ENCODE measurements around the gene EIF3B. TPM values are rescaled to one million over a fixed set of nuclear protein-coding genes. Genes with fewer than 3 reads are reported as not detected.

Gene EIF3B
- total RNA-seq, 1 donor from 2014 or later, result 132 TPM

DNA sequence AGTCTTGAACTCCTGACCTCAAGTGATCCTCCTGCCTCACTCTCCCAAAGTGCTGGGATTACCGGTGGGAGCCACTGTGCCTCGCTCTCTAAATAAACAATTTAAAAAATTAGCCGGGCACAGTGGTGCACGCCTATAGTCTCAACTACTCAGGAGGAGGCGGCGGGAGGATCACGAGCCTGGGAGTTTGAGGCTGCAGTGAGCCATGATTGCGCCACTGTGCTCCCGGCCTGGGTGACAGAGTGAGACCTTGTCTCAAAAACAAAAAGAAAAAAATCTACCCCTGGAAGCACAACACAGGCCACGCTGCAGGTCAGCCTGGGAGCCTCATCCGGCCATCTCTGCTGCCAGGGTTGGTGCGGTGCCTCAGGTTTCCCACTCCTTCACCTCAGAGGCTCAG lies 3.8 kb upstream of the EIF3B start:
- H3K9me3 Mint-ChIP-seq (ENCODE audit: unreplicated experiment), result no peaks in the 10 kb centered on the region

DNA sequence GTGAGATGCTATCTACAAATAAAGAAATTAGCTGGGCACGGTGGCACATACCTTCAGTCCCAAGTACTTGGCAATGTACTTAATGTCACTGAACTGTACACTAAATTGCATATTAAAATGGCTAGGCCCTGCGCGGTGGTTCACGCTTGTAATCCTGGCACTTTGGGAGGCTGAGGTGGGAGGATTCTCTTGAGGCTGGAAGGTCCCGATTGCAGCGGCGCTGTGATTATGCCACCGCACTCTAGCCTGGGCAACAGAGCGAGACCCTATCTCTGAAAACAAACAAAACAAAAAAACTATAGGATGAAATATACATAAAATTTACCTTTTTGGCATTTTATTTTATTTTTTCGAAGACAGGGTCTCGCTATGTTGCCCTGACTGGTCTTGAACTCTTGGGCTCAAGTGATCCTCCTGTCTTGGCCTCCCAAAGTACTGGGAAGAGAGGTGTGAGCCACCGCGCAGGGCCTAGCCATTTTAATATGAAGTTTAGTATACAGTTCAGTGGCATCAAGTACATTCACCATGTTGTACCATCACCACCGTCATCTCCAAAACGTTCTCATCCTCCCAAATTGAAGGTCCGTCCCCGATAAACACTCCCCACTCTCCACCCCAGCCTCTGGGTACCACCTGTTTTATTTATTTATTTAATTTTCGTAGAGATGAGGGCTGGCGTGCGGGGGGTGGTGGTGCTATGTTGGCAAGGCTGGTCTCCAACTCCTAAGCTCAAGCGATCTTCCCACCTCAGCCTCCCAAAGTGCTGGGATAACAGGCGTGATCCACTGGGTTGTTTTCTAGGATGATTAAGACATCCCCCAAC lies 1.3 kb upstream of the EIF3B start:
- Mint-ChIP-seq H3K4me1 (ENCODE audit: unreplicated experiment) (peaks cover 30% of the 10 kb centered on the region), H3K27me3 (ENCODE audit: unreplicated experiment) (no peaks in the 10 kb centered on the region), H3K27ac (ENCODE audit: unreplicated experiment) (peak overlapping the region; percentile 100), H3K36me3 (ENCODE audit: unreplicated experiment) (peaks cover 4% of the 10 kb centered on the region), H3K9me3 (ENCODE audit: unreplicated experiment) (no peaks in the 10 kb centered on the region), H3K4me3 (ENCODE audit: unreplicated experiment) (peak overlapping the region; percentile 90)
- TF ChIP-seq, protein P1, sequence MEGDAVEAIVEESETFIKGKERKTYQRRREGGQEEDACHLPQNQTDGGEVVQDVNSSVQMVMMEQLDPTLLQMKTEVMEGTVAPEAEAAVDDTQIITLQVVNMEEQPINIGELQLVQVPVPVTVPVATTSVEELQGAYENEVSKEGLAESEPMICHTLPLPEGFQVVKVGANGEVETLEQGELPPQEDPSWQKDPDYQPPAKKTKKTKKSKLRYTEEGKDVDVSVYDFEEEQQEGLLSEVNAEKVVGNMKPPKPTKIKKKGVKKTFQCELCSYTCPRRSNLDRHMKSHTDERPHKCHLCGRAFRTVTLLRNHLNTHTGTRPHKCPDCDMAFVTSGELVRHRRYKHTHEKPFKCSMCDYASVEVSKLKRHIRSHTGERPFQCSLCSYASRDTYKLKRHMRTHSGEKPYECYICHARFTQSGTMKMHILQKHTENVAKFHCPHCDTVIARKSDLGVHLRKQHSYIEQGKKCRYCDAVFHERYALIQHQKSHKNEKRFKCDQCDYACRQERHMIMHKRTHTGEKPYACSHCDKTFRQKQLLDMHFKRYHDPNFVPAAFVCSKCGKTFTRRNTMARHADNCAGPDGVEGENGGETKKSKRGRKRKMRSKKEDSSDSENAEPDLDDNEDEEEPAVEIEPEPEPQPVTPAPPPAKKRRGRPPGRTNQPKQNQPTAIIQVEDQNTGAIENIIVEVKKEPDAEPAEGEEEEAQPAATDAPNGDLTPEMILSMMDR (IDR thresholded peaks at IDR 0.05), result no peak
- DNase-seq (ENCODE audit: extremely low spot score, unreplicated experiment), result no peak

More for the DNA sequence above, 3.8 kb upstream of the EIF3B start:
- Mint-ChIP-seq H3K4me3 (ENCODE audit: unreplicated experiment) (no peak overlapping the region), H3K4me1 (ENCODE audit: unreplicated experiment) (peaks cover 18% of the 10 kb centered on the region), H3K36me3 (ENCODE audit: unreplicated experiment) (no peaks in the 10 kb centered on the region), H3K27me3 (ENCODE audit: unreplicated experiment) (no peaks in the 10 kb centered on the region), H3K27ac (ENCODE audit: unreplicated experiment) (no peak overlapping the region)
- TF ChIP-seq, protein P1 (IDR thresholded peaks at IDR 0.05), result no peak
- DNase-seq (ENCODE audit: extremely low spot score, unreplicated experiment), result no peak

DNA sequence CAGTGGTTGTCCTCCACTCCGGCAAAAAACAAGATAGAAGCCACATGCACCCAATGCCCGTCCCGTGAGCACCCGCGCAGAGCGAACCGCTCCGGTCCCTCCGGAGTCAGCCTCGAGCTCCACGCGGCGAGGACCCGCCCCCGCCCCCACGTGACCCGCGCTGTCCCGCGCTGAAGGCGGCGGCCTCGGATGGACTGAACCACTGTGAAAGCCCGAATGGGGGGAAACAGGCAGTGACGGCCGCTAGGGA lies 766 bp upstream of the EIF3B start:
- TF ChIP-seq, protein P1 (IDR thresholded peaks at IDR 0.05), result no peak
- H3K27ac Mint-ChIP-seq (ENCODE audit: unreplicated experiment), result peak overlapping the region; percentile 100

DNA sequence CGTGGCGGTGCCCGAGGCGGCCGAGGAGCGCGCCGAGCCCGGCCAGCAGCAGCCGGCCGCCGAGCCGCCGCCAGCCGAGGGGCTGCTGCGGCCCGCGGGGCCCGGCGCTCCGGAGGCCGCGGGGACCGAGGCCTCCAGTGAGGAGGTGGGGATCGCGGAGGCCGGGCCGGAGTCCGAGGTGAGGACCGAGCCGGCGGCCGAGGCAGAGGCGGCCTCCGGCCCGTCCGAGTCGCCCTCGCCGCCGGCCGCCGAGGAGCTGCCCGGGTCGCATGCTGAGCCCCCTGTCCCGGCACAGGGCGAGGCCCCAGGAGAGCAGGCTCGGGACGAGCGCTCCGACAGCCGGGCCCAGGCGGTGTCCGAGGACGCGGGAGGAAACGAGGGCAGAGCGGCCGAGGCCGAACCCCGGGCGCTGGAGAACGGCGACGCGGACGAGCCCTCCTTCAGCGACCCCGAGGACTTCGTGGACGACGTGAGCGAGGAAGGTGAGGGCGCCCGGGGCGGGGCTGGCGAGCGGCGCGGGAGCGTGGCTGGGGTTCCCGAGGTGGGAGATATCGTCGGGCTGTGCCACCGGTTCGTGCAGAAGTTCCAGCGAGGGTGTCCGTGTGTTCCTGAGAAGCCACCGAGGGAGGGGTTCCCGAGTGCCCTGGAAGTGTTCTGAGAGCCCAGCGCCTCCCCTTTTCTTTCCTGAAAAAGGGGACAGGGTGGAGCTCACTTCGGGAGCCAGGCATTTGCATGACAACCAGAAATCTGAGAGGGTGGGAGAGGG lies 495 bp downstream of the EIF3B start:
- Mint-ChIP-seq H3K4me3 (ENCODE audit: unreplicated experiment) (peak overlapping the region; percentile 90), H3K36me3 (ENCODE audit: unreplicated experiment) (peaks cover 10% of the 10 kb centered on the region), H3K27me3 (ENCODE audit: unreplicated experiment) (no peaks in the 10 kb centered on the region), H3K9me3 (ENCODE audit: unreplicated experiment) (no peaks in the 10 kb centered on the region), H3K27ac (ENCODE audit: unreplicated experiment) (peak overlapping the region; percentile 73), H3K4me1 (ENCODE audit: unreplicated experiment) (peaks cover 30% of the 10 kb centered on the region)
- no peak for DNase-seq (ENCODE audit: extremely low spot score, unreplicated experiment)
- TF ChIP-seq, protein P1 (IDR thresholded peaks at IDR 0.05), result no peak

More for the DNA sequence above, 766 bp upstream of the EIF3B start:
- peaks cover 4% of the 10 kb centered on the region for H3K36me3 Mint-ChIP-seq (ENCODE audit: unreplicated experiment)
- no peaks in the 10 kb centered on the region for H3K9me3 Mint-ChIP-seq (ENCODE audit: unreplicated experiment)
- DNase-seq (ENCODE audit: extremely low spot score, unreplicated experiment), result peak; percentile 95
- no peaks in the 10 kb centered on the region for H3K27me3 Mint-ChIP-seq (ENCODE audit: unreplicated experiment)
- peaks cover 30% of the 10 kb centered on the region for H3K4me1 Mint-ChIP-seq (ENCODE audit: unreplicated experiment)
- H3K4me3 Mint-ChIP-seq (ENCODE audit: unreplicated experiment), result peak overlapping the region; percentile 90

DNA sequence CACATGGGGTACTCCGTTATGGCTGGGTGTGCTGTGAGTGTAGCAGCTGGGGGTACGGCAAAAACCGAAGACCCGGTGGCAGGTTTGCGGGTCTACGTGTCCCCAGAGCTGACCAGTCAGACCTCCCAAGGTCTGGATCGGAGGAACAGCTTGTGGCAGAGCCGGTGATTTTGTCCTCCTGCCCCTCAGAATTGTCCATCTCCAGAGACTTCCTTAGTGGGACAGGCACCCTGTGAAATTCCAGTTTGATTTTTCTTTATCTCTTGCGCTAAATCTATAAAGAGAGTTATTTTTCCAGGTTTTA lies 1.0 kb downstream of the EIF3B start:
- Mint-ChIP-seq H3K27ac (ENCODE audit: unreplicated experiment) (peak overlapping the region; percentile 73), H3K9me3 (ENCODE audit: unreplicated experiment) (no peaks in the 10 kb centered on the region), H3K36me3 (ENCODE audit: unreplicated experiment) (peaks cover 12% of the 10 kb centered on the region), H3K4me1 (ENCODE audit: unreplicated experiment) (peaks cover 35% of the 10 kb centered on the region), H3K4me3 (ENCODE audit: unreplicated experiment) (peak overlapping the region; percentile 80), H3K27me3 (ENCODE audit: unreplicated experiment) (no peaks in the 10 kb centered on the region)
- TF ChIP-seq, protein P1 (IDR thresholded peaks at IDR 0.05), result no peak
- DNase-seq (ENCODE audit: extremely low spot score, unreplicated experiment), result no peak
